Tibial nerve (tissue), 3 donors: ENCODE results near the gene PFKFB2.

Experiments used
- POLR2A ChIP-seq, 2 donors: fragments of 450-650 bp; IDR thresholded peaks; one replicate each; pipeline ENCODE4 v1.6.1; 2017; ENCODE audit warnings: antibody characterized with exemption in 2 of 2, mild to moderate bottlenecking in 2 of 2, moderate library complexity in 2 of 2
- TF ChIP-seq, protein P1 (sequence below), 5 experiments: fragments of 200-600 bp in 3 of 5; fragments of 450-650 bp in 2 of 5; sonication (generic) in 3 of 5; IDR thresholded peaks; one replicate each; pipeline ENCODE4 v1.5.1; 2016 to 2019; ENCODE audit warnings: antibody characterized with exemption in 5 of 5, mild to moderate bottlenecking in 3 of 5, moderate library complexity in 2 of 5

DNA sequence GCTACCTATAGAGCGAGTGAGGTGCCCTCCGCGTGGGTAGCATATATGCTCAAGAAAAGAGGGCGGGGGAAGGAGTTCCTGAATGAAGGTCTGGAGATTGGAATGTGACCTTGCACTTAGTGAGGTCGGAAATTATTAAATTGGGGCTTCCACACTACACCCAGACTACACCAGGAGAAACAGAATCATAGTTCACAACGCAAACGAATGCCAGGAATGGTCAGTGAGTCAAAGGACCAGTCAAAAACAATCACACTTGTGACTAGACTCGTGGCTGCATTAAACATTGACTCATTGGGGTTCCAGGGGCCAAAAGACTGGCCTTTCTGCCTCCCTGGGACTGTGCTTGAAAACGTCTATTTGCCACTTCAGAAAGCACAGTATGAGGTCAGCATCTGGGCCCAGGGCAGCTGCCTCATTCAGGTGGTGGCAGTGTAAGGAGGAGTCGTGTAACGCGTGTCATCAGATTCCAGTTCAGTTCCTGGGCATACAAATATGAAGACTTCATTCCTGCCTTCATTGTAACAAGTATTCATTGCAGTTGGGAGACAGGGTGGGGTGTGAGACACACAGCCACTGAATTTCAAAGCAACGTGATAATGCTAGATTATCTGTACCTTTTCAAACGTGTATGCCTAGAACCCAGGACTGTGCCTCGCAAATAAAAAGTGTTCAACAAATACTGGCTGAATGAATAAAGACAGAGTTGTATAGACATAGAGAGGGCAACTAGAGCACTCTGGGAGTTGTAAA lies 1.7 kb upstream of the PFKFB2 start, which contains the start of gene YOD1:
- TF ChIP-seq, protein P1, sequence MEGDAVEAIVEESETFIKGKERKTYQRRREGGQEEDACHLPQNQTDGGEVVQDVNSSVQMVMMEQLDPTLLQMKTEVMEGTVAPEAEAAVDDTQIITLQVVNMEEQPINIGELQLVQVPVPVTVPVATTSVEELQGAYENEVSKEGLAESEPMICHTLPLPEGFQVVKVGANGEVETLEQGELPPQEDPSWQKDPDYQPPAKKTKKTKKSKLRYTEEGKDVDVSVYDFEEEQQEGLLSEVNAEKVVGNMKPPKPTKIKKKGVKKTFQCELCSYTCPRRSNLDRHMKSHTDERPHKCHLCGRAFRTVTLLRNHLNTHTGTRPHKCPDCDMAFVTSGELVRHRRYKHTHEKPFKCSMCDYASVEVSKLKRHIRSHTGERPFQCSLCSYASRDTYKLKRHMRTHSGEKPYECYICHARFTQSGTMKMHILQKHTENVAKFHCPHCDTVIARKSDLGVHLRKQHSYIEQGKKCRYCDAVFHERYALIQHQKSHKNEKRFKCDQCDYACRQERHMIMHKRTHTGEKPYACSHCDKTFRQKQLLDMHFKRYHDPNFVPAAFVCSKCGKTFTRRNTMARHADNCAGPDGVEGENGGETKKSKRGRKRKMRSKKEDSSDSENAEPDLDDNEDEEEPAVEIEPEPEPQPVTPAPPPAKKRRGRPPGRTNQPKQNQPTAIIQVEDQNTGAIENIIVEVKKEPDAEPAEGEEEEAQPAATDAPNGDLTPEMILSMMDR (IDR thresholded peaks at IDR 0.05): no peak
- no peak for TF ChIP-seq POLR2A (IDR thresholded peaks at IDR 0.05)
